A549 (cell line): ENCODE measurements around the gene ACAA1. TPM values are rescaled to one million over a fixed set of nuclear protein-coding genes. Genes with fewer than 3 reads are reported as not detected.

ENCODE experiments used
- ATAC-seq, 2 experiments: fragments of 200-7000 bp in 1 of 2; fragments of >200 bp in 1 of 2; cut with Nextera tagmentation in 1 of 2; cut with Tn5 transposase in 1 of 2; 3 replicates each; pipeline versions ENCODE4 v1.8.0 to v1.9.1; 2018 to 2020; ENCODE audit warnings: mild to moderate bottlenecking in 1 of 2, moderate library complexity in 1 of 2
- CTCF ChIA-PET: fragments of 300-600 bp; sonication (Branson Sonifier 250); formaldehyde crosslinking; extraction: SDS; loops from one replicate; lab custom pipeline; 2021; ENCODE audit warnings: antibody characterized with exemption, inconsistent platforms; lab: Yijun Ruan, JAX
- POLR2A ChIA-PET: fragments of 350-600 bp; formaldehyde crosslinking; extraction: SDS; loops from one replicate; lab custom pipeline; 2021; ENCODE audit warnings: antibody characterized with exemption, inconsistent platforms; lab: Yijun Ruan, JAX
- DNase-seq, 2 experiments: peaks; one replicate each; pipeline versions ENCODE4 v3.0.0 to v3.0.0-alpha.2; 2011 to 2016; ENCODE audit warnings: low read depth in 1 of 2, low spot score in 1 of 2
- FAIRE-seq: peaks from 2 replicates; lab custom pipeline; 2011; peaks lifted over from hg19 to GRCh38; lab: Jason Lieb, UNC
- H3K27ac ChIP-seq, 2 experiments: fragments of >200 bp; sonication (Bioruptor Twin); formaldehyde crosslinking; 3 replicates each; pipeline ENCODE4 v1.5.1; 2016 to 2017
- H3K4me1 ChIP-seq: fragments of >200 bp; sonication (Bioruptor Twin); formaldehyde crosslinking; 3 replicates; pipeline ENCODE4 v1.6.1; 2016
- H3K4me2 ChIP-seq: fragments of >200 bp; sonication (Bioruptor Twin); formaldehyde crosslinking; 3 replicates; pipeline ENCODE4 v1.6.1; 2016
- H3K4me3 ChIP-seq: fragments of >200 bp; sonication (Bioruptor Twin); formaldehyde crosslinking; 3 replicates; pipeline ENCODE4 v1.5.1; 2016
- H3K9me3 ChIP-seq: fragments of >200 bp; sonication (Bioruptor Twin); formaldehyde crosslinking; 3 replicates; pipeline ENCODE4 v1.6.1; 2016
- ATOH8 ChIP-seq: fragments of 250-450 bp; sonication (Bioruptor Pico); IDR thresholded peaks from 2 replicates; pipeline ENCODE4 v1.5.0; 2020; ENCODE audit warnings: low read depth, mild to moderate bottlenecking, moderate library complexity
- BHLHE40 ChIP-seq: IDR thresholded peaks from 2 replicates; pipeline ENCODE4 v1.6.1; 2012; ENCODE audit warnings: low read depth, low read length, inconsistent platforms
- CBX2 ChIP-seq: fragments of 200-600 bp; sonication (generic); IDR thresholded peaks from 2 replicates; pipeline ENCODE4 v1.6.1; 2016; ENCODE audit warnings: low read depth, mild to moderate bottlenecking, borderline replicate concordance
- EHMT2 ChIP-seq: fragments of 200-600 bp; sonication (generic); IDR thresholded peaks from 2 replicates; pipeline ENCODE4 v1.6.1; 2016; ENCODE audit warnings: antibody characterized with exemption, low read depth, mild to moderate bottlenecking, moderate library complexity
- EP300 ChIP-seq, 2 experiments: fragments of >200 bp; sonication (Bioruptor Twin); formaldehyde crosslinking; IDR thresholded peaks; 2 replicates in 1 of 2; 3 replicates in 1 of 2; pipeline ENCODE4 v1.6.1; 2016 to 2017
- ESRRA ChIP-seq: fragments of 150-350 bp; IDR thresholded peaks from 2 replicates; pipeline ENCODE4 v1.6.1; 2014; ENCODE audit warnings: mild to moderate bottlenecking, low read length, borderline replicate concordance
- FOSL2 ChIP-seq, 2 experiments: fragments of 450-650 bp in 1 of 2; fragments of >200 bp in 1 of 2; sonication (Bioruptor Twin) in 1 of 2; formaldehyde crosslinking; IDR thresholded peaks; 2 replicates each; pipeline versions ENCODE4 v1.5.0 to v1.6.1; 2016 to 2020; ENCODE audit warnings: mild to moderate bottlenecking in 1 of 2, moderate library complexity in 1 of 2
- FOXS1 ChIP-seq: fragments of 250-450 bp; sonication (Bioruptor Pico); IDR thresholded peaks from 2 replicates; pipeline ENCODE4 v1.5.0; 2020; ENCODE audit warnings: mild to moderate bottlenecking, moderate library complexity
- GATA3 ChIP-seq: IDR thresholded peaks from 2 replicates; pipeline ENCODE4 v1.6.1; 2012; ENCODE audit warnings: borderline replicate concordance
- HDAC2 ChIP-seq: fragments of 200-600 bp; sonication (generic); IDR thresholded peaks from 2 replicates; pipeline ENCODE4 v1.6.1; 2016
- HEYL ChIP-seq: fragments of 250-450 bp; sonication (Bioruptor Pico); IDR thresholded peaks from 2 replicates; pipeline ENCODE4 v1.8.0; 2021; ENCODE audit warnings: mild to moderate bottlenecking, moderate library complexity
- HOXA7 ChIP-seq: fragments of 250-450 bp; sonication (Bioruptor Pico); IDR thresholded peaks from 2 replicates; pipeline ENCODE4 v1.5.0; 2020; ENCODE audit warnings: mild to moderate bottlenecking, moderate library complexity
- HOXB13 ChIP-seq: fragments of 250-450 bp; sonication (Bioruptor Pico); IDR thresholded peaks from 2 replicates; pipeline ENCODE4 v1.5.0; 2020; ENCODE audit warnings: low read depth, mild to moderate bottlenecking, moderate library complexity
- JUN ChIP-seq, 2 experiments: fragments of >200 bp; sonication (Bioruptor Twin); formaldehyde crosslinking; IDR thresholded peaks; 2 replicates in 1 of 2; 3 replicates in 1 of 2; pipeline ENCODE4 v1.6.1; 2016 to 2017
- KDM5A ChIP-seq: fragments of 200-600 bp; sonication (generic); IDR thresholded peaks from 2 replicates; pipeline ENCODE4 v1.6.1; 2016; ENCODE audit warnings: antibody characterized with exemption, mild to moderate bottlenecking
- MYC ChIP-seq: IDR thresholded peaks from 2 replicates; pipeline ENCODE4 v1.6.1; 2012; ENCODE audit warnings: mild to moderate bottlenecking, inconsistent platforms, low read length, improper control_type of control experiment, borderline replicate concordance
- NFE2L2 ChIP-seq: fragments of 150-350 bp; conservative IDR thresholded peaks from 2 replicates; pipeline ENCODE4 v1.6.1; 2014; ENCODE audit warnings: low read length
- POLR2AphosphoS2 ChIP-seq: conservative IDR thresholded peaks from 2 replicates; pipeline ENCODE4 v1.6.1; 2012; ENCODE audit warnings: low read length, improper control_type of control experiment, inconsistent platforms
- RAD21 ChIP-seq, 2 experiments: fragments of >200 bp in 1 of 2; sonication (Bioruptor Twin) in 1 of 2; formaldehyde crosslinking in 1 of 2; IDR thresholded peaks in 1 of 2; conservative IDR thresholded peaks in 1 of 2; 2 replicates in 1 of 2; 3 replicates in 1 of 2; pipeline ENCODE4 v1.6.1; 2012 to 2018; ENCODE audit warnings: inconsistent platforms in 1 of 2
- RARB ChIP-seq: fragments of 250-450 bp; sonication (Bioruptor Pico); IDR thresholded peaks from 2 replicates; pipeline ENCODE4 v1.8.0; 2021; ENCODE audit warnings: mild to moderate bottlenecking, moderate library complexity
- RCOR1 ChIP-seq: fragments of 150-350 bp; IDR thresholded peaks from 2 replicates; pipeline ENCODE4 v1.6.1; 2014; ENCODE audit warnings: antibody characterized with exemption, low read length, low read depth
- RFX5 ChIP-seq: fragments of 450-650 bp; IDR thresholded peaks from 2 replicates; pipeline ENCODE4 v1.7.1; 2014; ENCODE audit warnings: antibody characterized with exemption, mild to moderate bottlenecking, moderate library complexity
- TFCP2L1 ChIP-seq: fragments of 250-450 bp; sonication (Bioruptor Pico); IDR thresholded peaks from 2 replicates; pipeline ENCODE4 v1.5.0; 2021; ENCODE audit warnings: mild to moderate bottlenecking
- ZSCAN20 ChIP-seq: fragments of 250-450 bp; sonication (Bioruptor Pico); IDR thresholded peaks from 2 replicates; pipeline ENCODE4 v1.8.0; 2022; ENCODE audit warnings: mild to moderate bottlenecking, moderate library complexity
- WGBS: methylation state at CpG from one replicate; pipeline ENCODE4 v1.1.6; 2017; ENCODE audit errors: missing lambda C conversion rate; 5-methylcytosine and 5-hydroxymethylcytosine counted together
- polyA plus RNA-seq, 4 experiments: library from polyadenylated mRNA; depleted of rRNA in 3 of 4; stranded (reverse); fragments of >200 nt; fragmentation: RNase III in 1 of 4; extraction: RNeasy Plus Mini Kit Qiagen cat#74134 plus additional on column Dnase treatment in 1 of 4; gene quantifications; 2 replicates in 3 of 4; 3 replicates in 1 of 4; pipeline ENCODE4 v1.2.3, GENCODE V29; 2011 to 2017
- TF ChIP-seq, protein P1 (sequence below): fragments of 450-650 bp; IDR thresholded peaks from 2 replicates; pipeline ENCODE4 v1.6.1; 2014; ENCODE audit warnings: antibody characterized with exemption
- TF ChIP-seq, protein P2 (sequence below): IDR thresholded peaks from 2 replicates; pipeline ENCODE4 v1.6.1; 2012; ENCODE audit warnings: low read depth, borderline replicate concordance
- TF ChIP-seq, protein P3 (sequence below): fragments of 200-600 bp; sonication (generic); IDR thresholded peaks from 2 replicates; pipeline ENCODE4 v1.6.1; 2016; ENCODE audit warnings: antibody characterized with exemption, mild to moderate bottlenecking, moderate library complexity
- TF ChIP-seq, protein P4 (sequence below): fragments of >200 bp; sonication (Bioruptor Twin); formaldehyde crosslinking; IDR thresholded peaks from 3 replicates; pipeline ENCODE4 v1.6.1; 2016
- TF ChIP-seq, protein P5 (sequence below): fragments of >200 bp; sonication (Bioruptor Twin); formaldehyde crosslinking; IDR thresholded peaks from 3 replicates; pipeline ENCODE4 v1.5.1; 2016

The ACAA1 gene
- polyA plus RNA-seq, 2 of the 4 experiments (the other 2 are of a cell fraction) = 36.8 to 53.2 TPM

- TF ChIP-seq RCOR1 (no peak), HOXB13 (CRISPR knock-in tag) (no peak), EHMT2 (no peak), POLR2AphosphoS2 (no peak), RARB (CRISPR knock-in tag) (no peak), RAD21 (conservative IDR thresholded peaks at IDR 0.05 in 1 of 2, IDR thresholded peaks at IDR 0.05 in 1 of 2) (no peak), ATOH8 (CRISPR knock-in tag) (no peak), KDM5A (no peak), FOXS1 (no peak), ESRRA (no peak), EP300 (IDR thresholded peaks at IDR 0.05) (no peak), ZSCAN20 (CRISPR knock-in tag) (no peak), TFCP2L1 (no peak), BHLHE40 (no peak), HOXA7 (no peak), HDAC2 (no peak)
- TF ChIP-seq, protein P1, sequence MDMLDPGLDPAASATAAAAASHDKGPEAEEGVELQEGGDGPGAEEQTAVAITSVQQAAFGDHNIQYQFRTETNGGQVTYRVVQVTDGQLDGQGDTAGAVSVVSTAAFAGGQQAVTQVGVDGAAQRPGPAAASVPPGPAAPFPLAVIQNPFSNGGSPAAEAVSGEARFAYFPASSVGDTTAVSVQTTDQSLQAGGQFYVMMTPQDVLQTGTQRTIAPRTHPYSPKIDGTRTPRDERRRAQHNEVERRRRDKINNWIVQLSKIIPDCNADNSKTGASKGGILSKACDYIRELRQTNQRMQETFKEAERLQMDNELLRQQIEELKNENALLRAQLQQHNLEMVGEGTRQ = no peak
- TF ChIP-seq, protein P2, sequence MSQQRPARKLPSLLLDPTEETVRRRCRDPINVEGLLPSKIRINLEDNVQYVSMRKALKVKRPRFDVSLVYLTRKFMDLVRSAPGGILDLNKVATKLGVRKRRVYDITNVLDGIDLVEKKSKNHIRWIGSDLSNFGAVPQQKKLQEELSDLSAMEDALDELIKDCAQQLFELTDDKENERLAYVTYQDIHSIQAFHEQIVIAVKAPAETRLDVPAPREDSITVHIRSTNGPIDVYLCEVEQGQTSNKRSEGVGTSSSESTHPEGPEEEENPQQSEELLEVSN = no peak
- DNase-seq (no peak), FAIRE-seq (no peak), ATAC-seq (no peak)
- CTCF ChIA-PET = interaction anchor here (1.2 to 1.5 kb wide), 2 partner anchors 11 to 21 kb away, joined by 3 to 5 read pairs; no protein-coding TSS in a partner anchor
- H3K4me2 ChIP-seq = no peak overlapping the region
- POLR2A ChIA-PET = no interaction called here
- no peak overlapping the region for H3K4me3 ChIP-seq
- WGBS = 95% methylated on average over 5 of the region's 13 CpGs
- H3K27ac ChIP-seq = no peak overlapping the region
- no peaks in the 10 kb centered on the region for H3K9me3 ChIP-seq
- H3K4me1 ChIP-seq = no peaks in the 10 kb centered on the region
Observed at GRCh38 chr3:38121832-38122461, 15.0 kb downstream of the ACAA1 start.

DNA sequence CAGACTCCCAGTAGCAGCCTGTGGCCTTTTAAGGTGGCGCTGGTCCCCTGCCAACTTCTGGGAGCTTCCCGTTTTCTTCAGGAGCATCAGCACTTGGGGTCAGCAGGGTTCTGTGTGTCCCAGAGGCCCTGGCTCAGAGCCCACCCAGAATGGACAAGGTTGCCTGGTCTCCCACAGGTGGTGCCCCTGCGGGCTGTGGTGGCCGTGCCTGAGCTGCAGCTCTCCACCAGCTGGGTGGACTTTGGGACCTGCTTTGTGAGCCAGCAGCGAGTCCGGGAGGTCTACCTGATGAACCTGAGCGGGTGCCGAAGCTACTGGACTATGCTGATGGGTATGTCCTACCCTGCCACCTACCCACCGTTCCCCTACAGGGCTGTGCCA lies 15.5 kb downstream of the ACAA1 start:
- Histone ChIP-seq H3K4me3 (no peak overlapping the region), H3K27ac (no peak overlapping the region), H3K4me2 (no peak overlapping the region), H3K9me3 (no peaks in the 10 kb centered on the region), H3K4me1 (no peaks in the 10 kb centered on the region)
- DNase-seq (no peak), FAIRE-seq (no peak), ATAC-seq (no peak)
- CTCF ChIA-PET = interaction anchor here (1.5 kb wide), 1 partner anchor 12 kb away, joined by 5 read pairs; no protein-coding TSS in a partner anchor
- 100% methylated on average over 5 of the region's 9 CpGs for WGBS
- POLR2A ChIA-PET = no interaction called here
- TF ChIP-seq, protein P3, sequence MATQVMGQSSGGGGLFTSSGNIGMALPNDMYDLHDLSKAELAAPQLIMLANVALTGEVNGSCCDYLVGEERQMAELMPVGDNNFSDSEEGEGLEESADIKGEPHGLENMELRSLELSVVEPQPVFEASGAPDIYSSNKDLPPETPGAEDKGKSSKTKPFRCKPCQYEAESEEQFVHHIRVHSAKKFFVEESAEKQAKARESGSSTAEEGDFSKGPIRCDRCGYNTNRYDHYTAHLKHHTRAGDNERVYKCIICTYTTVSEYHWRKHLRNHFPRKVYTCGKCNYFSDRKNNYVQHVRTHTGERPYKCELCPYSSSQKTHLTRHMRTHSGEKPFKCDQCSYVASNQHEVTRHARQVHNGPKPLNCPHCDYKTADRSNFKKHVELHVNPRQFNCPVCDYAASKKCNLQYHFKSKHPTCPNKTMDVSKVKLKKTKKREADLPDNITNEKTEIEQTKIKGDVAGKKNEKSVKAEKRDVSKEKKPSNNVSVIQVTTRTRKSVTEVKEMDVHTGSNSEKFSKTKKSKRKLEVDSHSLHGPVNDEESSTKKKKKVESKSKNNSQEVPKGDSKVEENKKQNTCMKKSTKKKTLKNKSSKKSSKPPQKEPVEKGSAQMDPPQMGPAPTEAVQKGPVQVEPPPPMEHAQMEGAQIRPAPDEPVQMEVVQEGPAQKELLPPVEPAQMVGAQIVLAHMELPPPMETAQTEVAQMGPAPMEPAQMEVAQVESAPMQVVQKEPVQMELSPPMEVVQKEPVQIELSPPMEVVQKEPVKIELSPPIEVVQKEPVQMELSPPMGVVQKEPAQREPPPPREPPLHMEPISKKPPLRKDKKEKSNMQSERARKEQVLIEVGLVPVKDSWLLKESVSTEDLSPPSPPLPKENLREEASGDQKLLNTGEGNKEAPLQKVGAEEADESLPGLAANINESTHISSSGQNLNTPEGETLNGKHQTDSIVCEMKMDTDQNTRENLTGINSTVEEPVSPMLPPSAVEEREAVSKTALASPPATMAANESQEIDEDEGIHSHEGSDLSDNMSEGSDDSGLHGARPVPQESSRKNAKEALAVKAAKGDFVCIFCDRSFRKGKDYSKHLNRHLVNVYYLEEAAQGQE = no peak
- TF ChIP-seq HEYL (CRISPR knock-in tag) = no peak
- no peak for TF ChIP-seq CBX2
- TF ChIP-seq ZSCAN20 (CRISPR knock-in tag) = no peak
- no peak for TF ChIP-seq ESRRA
- no peak for TF ChIP-seq RFX5
- no peak for TF ChIP-seq POLR2AphosphoS2
- no peak for TF ChIP-seq GATA3
- TF ChIP-seq, protein P4, sequence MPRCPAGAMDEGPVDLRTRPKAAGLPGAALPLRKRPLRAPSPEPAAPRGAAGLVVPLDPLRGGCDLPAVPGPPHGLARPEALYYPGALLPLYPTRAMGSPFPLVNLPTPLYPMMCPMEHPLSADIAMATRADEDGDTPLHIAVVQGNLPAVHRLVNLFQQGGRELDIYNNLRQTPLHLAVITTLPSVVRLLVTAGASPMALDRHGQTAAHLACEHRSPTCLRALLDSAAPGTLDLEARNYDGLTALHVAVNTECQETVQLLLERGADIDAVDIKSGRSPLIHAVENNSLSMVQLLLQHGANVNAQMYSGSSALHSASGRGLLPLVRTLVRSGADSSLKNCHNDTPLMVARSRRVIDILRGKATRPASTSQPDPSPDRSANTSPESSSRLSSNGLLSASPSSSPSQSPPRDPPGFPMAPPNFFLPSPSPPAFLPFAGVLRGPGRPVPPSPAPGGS = no peak
- no peak for TF ChIP-seq MYC
- TF ChIP-seq, protein P5, sequence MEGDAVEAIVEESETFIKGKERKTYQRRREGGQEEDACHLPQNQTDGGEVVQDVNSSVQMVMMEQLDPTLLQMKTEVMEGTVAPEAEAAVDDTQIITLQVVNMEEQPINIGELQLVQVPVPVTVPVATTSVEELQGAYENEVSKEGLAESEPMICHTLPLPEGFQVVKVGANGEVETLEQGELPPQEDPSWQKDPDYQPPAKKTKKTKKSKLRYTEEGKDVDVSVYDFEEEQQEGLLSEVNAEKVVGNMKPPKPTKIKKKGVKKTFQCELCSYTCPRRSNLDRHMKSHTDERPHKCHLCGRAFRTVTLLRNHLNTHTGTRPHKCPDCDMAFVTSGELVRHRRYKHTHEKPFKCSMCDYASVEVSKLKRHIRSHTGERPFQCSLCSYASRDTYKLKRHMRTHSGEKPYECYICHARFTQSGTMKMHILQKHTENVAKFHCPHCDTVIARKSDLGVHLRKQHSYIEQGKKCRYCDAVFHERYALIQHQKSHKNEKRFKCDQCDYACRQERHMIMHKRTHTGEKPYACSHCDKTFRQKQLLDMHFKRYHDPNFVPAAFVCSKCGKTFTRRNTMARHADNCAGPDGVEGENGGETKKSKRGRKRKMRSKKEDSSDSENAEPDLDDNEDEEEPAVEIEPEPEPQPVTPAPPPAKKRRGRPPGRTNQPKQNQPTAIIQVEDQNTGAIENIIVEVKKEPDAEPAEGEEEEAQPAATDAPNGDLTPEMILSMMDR = no peak
- TF ChIP-seq NFE2L2 = no peak
- TF ChIP-seq RAD21 (conservative IDR thresholded peaks at IDR 0.05 in 1 of 2, IDR thresholded peaks at IDR 0.05 in 1 of 2) = no peak
- no peak for TF ChIP-seq FOSL2 (IDR thresholded peaks at IDR 0.05)
- no peak for TF ChIP-seq FOSL2 (CRISPR knock-in tag; IDR thresholded peaks at IDR 0.05)
- no peak for TF ChIP-seq JUN (IDR thresholded peaks at IDR 0.05)
